CD1c-positive myeloid dendritic cell (primary cell): ENCODE results near the gene LIPI.
"Not testable (repeated sequence)": the region's sequence is repeated elsewhere in the genome, so short reads cannot be mapped to it uniquely, and the experiment has no call there.

ENCODE experiments used
- DNase-seq: peaks from one replicate; pipeline ENCODE4 v3.0.0-alpha.2; 2016; ENCODE audit errors: extremely low spot score

Gene LIPI

GRCh38 chr21:14210738-14211137 is at the start of gene LIPI:
LIPI (minus strand) TSS chr21:14210955; CDS start chr21:14210845, 110 bp downstream.
- DNase-seq: no peak

- no peak for DNase-seq
Measured at GRCh38 chr21:14260174-14260764, 49.5 kb upstream of the LIPI start.

GRCh38 chr21:14259747-14260146 is 49.0 kb upstream of the LIPI start:
- peak; percentile 56 for DNase-seq

GRCh38 chr21:14251336-14251735 is 40.6 kb upstream of the LIPI start:
- DNase-seq: no peak

GRCh38 chr21:14245711-14246110 is 35.0 kb upstream of the LIPI start:
- no peak for DNase-seq

GRCh38 chr21:14244911-14245310 is 34.2 kb upstream of the LIPI start:
- no peak for DNase-seq

- DNase-seq: no peak
Measured at GRCh38 chr21:14243874-14244273, 33.1 kb upstream of the LIPI start.

- no peak for DNase-seq
Measured at GRCh38 chr21:14243461-14243860, 32.7 kb upstream of the LIPI start.

- no peak for DNase-seq
Measured at GRCh38 chr21:14241297-14241696, 30.5 kb upstream of the LIPI start.

GRCh38 chr21:14239281-14239680 is 28.5 kb upstream of the LIPI start:
- no peak for DNase-seq

- DNase-seq: no peak
Measured at GRCh38 chr21:14236180-14236579, 25.4 kb upstream of the LIPI start.

- no peak for DNase-seq
Measured at GRCh38 chr21:14235101-14235500, 24.3 kb upstream of the LIPI start.

- DNase-seq: no peak
Measured at GRCh38 chr21:14229399-14229798, 18.6 kb upstream of the LIPI start.

- DNase-seq: no peak
Measured at GRCh38 chr21:14223365-14223764, 12.6 kb upstream of the LIPI start.

GRCh38 chr21:14215971-14216641 is 5.4 kb upstream of the LIPI start, which contains the start of gene RBM11:
RBM11 (plus strand) TSS chr21:14216157; CDS start chr21:14216187, 30 bp downstream.
- DNase-seq: peak; percentile 85

- DNase-seq: no peak
Measured at GRCh38 chr21:14213164-14213563, 2.4 kb upstream of the LIPI start.

- no peak for DNase-seq
Measured at GRCh38 chr21:14206222-14206621, 4.5 kb downstream of the LIPI start.

- DNase-seq: not testable (repeated sequence)
Measured at GRCh38 chr21:14166463-14167223, 44.1 kb downstream of the LIPI start.

- no peak for DNase-seq
Measured at GRCh38 chr21:14143999-14144398, 66.8 kb downstream of the LIPI start.

GRCh38 chr21:14124266-14124665 is 86.5 kb downstream of the LIPI start:
- DNase-seq: no peak

GRCh38 chr21:14121719-14122118 is 89.0 kb downstream of the LIPI start:
- no peak for DNase-seq

- peak; percentile 21 for DNase-seq
Measured at GRCh38 chr21:14120091-14120734, 90.5 kb downstream of the LIPI start.
